Measurements from ENCODE around the gene KCNQ1. TPM values are rescaled to one million over a fixed set of nuclear protein-coding genes. Genes with fewer than 3 reads are reported as not detected.

The KCNQ1 gene
- total and polyA plus RNA-seq, 2 donors (not counting 3 experiments of a cell fraction or from before 2014, with no cell fraction given) = 0.07 to 0.09 TPM

DNA sequence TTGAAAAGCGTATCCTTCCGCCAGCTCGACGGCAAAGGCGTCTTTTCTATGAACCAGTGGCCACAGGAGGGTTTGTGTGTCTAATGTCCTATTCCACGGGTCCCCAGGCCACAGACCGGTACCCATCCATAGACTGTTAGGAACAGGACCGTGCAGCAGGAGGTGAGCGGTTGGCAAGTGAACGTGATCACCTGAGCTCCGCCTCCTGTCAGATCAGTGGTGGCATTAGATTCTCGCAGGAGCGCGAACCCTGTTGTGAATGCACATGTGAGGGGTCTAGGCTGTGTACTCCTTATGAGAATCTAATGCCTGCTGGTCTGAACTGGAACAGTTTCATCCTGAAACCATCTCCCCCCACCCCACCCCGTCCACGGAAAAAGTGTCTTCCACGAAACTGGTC is 317.6 kb downstream of the KCNQ1 start:
- Histone ChIP-seq H3K4me1 (ENCODE audit: control insufficient read depth, extremely low read depth, insufficient read depth, low read length) (no peaks in the 10 kb centered on the region), H4K20me1 (replicated peaks; ENCODE audit: control insufficient read depth, extremely low read depth, insufficient read depth, low read length) (no peaks in the 10 kb centered on the region), H3K27me3 (ENCODE audit: control insufficient read depth in 2 of 2, insufficient read depth in 2 of 2, low read length in 2 of 2) (peaks cover 0 to under 1% of the 10 kb centered on the region in 2 experiments), H3K79me2 (ENCODE audit: control insufficient read depth, insufficient read depth, low read length) (no peaks in the 10 kb centered on the region), H3K9me1 (replicated peaks; ENCODE audit: control insufficient read depth, extremely low read depth, insufficient read depth, low read length) (no peaks in the 10 kb centered on the region), H3K4me3 (replicated peaks in 1 of 3; ENCODE audit: insufficient read depth in 1 of 3, low read depth in 1 of 3, low read length in 3 of 3) (no peak overlapping the region), H3K36me3 (ENCODE audit: control insufficient read depth in 2 of 2, extremely low read depth in 1 of 2, insufficient read depth in 2 of 2, low read length in 2 of 2) (no peaks in the 10 kb centered on the region), H2AFZ (ENCODE audit: low read depth, low read length) (no peak overlapping the region), H3K9me3 (replicated peaks; ENCODE audit: control insufficient read depth, insufficient read depth, low read length) (no peaks in the 10 kb centered on the region), H3K4me2 (ENCODE audit: insufficient read depth, low read length) (no peak overlapping the region), H3K9ac (replicated peaks; ENCODE audit: extremely low read depth, insufficient read depth, low read length) (no peak overlapping the region), H3K27ac (ENCODE audit: insufficient read depth, low read depth, low read length) (no peak overlapping the region)
- intact Hi-C loops (cut with micrococcal nuclease) (no loop called here), dilution Hi-C loops (cut with MboI; ENCODE audit: extremely low pct_ligation_motif_present, low sequenced_read_pairs) (no loop called here)
- no peak for DNase-seq (ENCODE audit: low read depth, low spot score)
- TF ChIP-seq POLR2AphosphoS5 (IDR thresholded peaks at IDR 0.05; ENCODE audit: insufficient read depth, low read depth, low read length) = no peak
- no peak for TF ChIP-seq GATA2 (IDR thresholded peaks at IDR 0.05; ENCODE audit: insufficient read depth, insufficient read length, low read depth, low read length)
- no peak for TF ChIP-seq EZH2 (IDR thresholded peaks at IDR 0.05; ENCODE audit: borderline replicate concordance, low read depth, low read length, severe bottlenecking)
- TF ChIP-seq POLR2A (IDR thresholded peaks at IDR 0.05; ENCODE audit: low read depth, low read length) = no peak
- TF ChIP-seq MAX (IDR thresholded peaks at IDR 0.05; ENCODE audit: insufficient read depth, insufficient read length) = no peak
- TF ChIP-seq FOS (IDR thresholded peaks at IDR 0.05; ENCODE audit: borderline replicate concordance, insufficient read depth, low read length) = no peak
- no peak for TF ChIP-seq JUN (IDR thresholded peaks at IDR 0.05; ENCODE audit: borderline replicate concordance, insufficient read depth, insufficient read length, low read depth)
- no peak for TF ChIP-seq MYC (IDR thresholded peaks at IDR 0.05; ENCODE audit: low read depth, low read length)
- TF ChIP-seq, protein P1, sequence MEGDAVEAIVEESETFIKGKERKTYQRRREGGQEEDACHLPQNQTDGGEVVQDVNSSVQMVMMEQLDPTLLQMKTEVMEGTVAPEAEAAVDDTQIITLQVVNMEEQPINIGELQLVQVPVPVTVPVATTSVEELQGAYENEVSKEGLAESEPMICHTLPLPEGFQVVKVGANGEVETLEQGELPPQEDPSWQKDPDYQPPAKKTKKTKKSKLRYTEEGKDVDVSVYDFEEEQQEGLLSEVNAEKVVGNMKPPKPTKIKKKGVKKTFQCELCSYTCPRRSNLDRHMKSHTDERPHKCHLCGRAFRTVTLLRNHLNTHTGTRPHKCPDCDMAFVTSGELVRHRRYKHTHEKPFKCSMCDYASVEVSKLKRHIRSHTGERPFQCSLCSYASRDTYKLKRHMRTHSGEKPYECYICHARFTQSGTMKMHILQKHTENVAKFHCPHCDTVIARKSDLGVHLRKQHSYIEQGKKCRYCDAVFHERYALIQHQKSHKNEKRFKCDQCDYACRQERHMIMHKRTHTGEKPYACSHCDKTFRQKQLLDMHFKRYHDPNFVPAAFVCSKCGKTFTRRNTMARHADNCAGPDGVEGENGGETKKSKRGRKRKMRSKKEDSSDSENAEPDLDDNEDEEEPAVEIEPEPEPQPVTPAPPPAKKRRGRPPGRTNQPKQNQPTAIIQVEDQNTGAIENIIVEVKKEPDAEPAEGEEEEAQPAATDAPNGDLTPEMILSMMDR (IDR thresholded peaks at IDR 0.05; ENCODE audit: extremely low read depth in 1 of 2, insufficient read depth in 1 of 2, low read depth in 1 of 2, low read length in 2 of 2) = no peak
- ChIA-PET POLR2A (no interaction called here), CTCF (no interaction called here)
- FAIRE-seq = no peak
- no TSS peak for BruUV-seq (replicated peaks)
